ENCODE results near the gene MAGEA8.
"Not testable (repeated sequence)": the region's sequence is repeated elsewhere in the genome, so short reads cannot be mapped to it uniquely, and the experiment has no call there.

The MAGEA8 gene

GRCh38 chrX:149908308-149908707, 27.3 kb downstream of the MAGEA8 start:
- no peak for DNase-seq

DNA sequence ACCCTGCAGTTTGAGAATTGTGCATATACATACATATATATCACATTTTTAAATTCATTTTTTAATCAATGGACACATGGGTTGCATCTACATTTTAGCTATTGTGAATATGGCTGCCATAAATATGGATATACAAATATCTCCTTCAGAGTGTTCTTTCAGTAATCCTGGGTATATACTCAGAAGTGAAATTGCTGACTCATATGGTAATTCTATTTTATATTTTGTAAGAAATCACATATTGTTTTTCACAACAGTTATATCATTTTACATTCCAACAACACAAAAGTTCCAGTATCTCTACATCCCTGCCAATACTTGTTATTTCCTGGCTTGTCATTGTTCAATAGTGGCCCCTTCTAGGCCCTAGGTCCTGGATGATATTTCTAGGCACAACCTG, 27.7 kb downstream of the MAGEA8 start:
- no peak for DNase-seq

DNA sequence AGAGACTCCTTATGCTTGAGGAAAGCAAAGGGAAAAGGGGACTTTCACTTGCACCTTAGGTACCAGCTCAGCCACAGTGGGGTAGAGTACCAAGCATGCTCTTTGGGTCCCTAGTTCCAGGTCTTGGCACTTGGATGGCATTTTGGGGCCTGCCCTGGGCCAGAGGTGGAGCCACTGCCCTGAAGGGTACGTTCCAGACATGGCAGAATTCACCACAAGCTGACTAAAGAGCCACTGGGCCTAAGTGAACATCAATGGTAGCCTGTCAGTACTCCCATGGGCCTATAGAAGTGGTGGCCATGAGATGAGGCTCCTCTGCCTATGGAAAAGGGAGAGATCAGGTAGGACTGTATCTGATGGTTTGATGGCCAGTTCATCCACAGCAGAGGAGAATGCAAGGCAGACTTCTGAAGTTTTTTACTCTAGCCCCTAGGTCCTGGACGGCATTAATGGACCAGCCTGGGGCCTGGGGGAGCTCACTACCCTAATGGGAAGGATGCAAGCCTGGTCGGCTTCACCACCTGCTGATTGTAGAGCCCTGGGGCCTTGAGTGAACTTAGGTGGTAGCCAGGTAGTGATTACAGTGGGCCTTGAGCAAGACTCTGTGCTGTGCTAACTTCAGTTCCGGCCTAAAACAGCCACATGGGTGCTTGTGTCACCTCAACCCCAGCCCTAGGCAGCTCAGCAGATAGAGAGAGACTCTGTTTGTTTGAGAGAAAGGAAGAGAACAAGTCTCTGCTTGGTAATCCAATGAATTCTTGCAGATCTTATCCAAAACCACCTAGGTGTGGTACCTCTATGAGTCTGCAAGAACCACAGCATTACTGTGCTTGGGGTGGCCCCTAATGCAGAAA, 28.6 kb downstream of the MAGEA8 start:
- DNase-seq: peak; percentile 25 to 39

- DNase-seq: no peak
These were observed 29.3 kb downstream of the MAGEA8 start for GRCh38 chrX:149910178-149910695.

- DNase-seq: peak in 1 of 2 experiments; percentile 23
These were observed 35.9 kb downstream of the MAGEA8 start for GRCh38 chrX:149916745-149917392.

GRCh38 chrX:149923836-149924235, 42.9 kb downstream of the MAGEA8 start:
- DNase-seq: not testable (repeated sequence)

GRCh38 chrX:149924434-149924833, 43.5 kb downstream of the MAGEA8 start:
- DNase-seq: not testable (repeated sequence)

DNA sequence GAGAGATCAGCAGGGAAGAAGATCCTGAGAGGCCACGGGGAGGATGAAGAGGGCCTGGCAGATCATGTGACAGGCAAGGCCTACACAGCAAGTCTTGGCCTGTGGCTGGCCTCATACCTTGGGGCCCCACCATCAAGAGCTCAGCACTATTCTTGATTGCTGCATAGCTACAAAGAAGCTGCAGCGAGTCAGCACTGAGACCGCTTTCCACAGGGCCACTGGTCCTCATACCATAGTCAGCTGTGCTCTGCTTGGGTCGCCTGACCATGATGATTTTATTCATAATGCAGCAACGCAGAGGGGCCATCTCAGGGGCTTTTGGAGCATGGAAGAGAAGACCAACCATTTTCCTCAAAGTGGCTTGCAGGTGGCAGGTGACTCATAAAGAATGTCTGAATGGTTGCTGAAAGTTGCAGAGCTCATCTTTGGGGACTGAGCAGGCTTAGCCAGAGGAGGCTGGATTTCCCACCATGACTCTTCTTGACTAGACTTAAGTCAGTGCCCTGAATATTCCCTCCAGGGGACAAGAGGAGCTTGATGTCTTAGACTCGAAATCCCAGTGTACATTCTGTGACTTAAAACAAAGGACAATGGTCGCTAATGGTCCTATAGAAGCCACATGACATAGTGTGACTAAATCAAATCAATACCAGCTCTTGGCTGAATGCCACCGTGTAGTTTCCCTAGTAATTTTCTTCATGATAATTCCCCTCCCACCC, 46.4 kb downstream of the MAGEA8 start:
- not testable (repeated sequence) for DNase-seq

- DNase-seq: not testable (repeated sequence)
These were observed 46.9 kb downstream of the MAGEA8 start for GRCh38 chrX:149927964-149928258.

GRCh38 chrX:149928635-149929034, 47.7 kb downstream of the MAGEA8 start:
- not testable (repeated sequence) for DNase-seq

- not testable (repeated sequence) for DNase-seq
These were observed 48.4 kb downstream of the MAGEA8 start, which contains the start of gene HSFX4 for GRCh38 chrX:149929400-149929799. TSS of gene HSFX4 (plus strand) at chrX:149929573. CDS start at chrX:149929645, 72 bp downstream.

- not testable (repeated sequence) for DNase-seq
These were observed 50.4 kb downstream of the MAGEA8 start for GRCh38 chrX:149931355-149931754.

DNA sequence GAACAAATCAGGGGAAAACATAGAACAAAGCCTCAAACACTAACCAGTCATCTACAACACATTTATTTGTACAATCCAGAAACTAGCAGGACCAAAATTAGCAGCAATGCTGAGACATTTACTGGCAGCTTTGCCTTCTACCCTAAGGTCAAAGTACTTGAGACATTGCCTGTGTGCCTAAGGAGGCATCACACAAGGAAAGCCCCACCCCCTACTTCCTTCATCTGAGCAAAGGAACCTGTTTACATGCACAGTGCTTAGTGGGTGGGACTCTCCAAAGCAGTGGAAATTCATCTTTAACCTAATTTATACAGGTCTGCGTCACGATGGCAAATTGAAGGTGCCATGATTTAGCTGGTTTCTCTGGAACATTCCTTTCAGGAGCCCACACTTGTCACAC, 51.2 kb downstream of the MAGEA8 start:
- not testable (repeated sequence) for DNase-seq

GRCh38 chrX:149932970-149933369, 52.0 kb downstream of the MAGEA8 start:
- not testable (repeated sequence) for DNase-seq

DNA sequence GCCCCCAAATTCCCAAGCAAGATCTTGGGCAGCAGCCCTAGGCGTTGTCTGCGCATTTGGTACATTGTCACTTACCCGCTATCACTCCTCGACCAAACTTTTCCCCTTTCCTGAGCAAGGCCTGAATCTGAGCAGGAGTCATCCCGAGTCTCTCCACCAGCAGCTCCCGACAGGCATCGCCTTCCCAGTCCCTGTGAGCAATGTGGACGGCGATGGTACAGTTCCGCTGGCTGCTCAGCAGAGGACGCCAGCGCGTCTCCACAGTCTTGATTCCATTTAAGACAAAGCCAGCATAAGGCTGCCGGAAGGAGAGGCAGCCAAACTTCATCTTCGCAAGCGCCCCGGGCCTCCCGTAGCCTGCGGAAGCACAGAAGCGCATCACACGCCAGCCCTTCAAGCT, 52.6 kb downstream of the MAGEA8 start:
- DNase-seq: not testable (repeated sequence)

Data from activated T-cell treated with anti-CD3 and anti-CD28 coated beads, Interleukin-2, amount 50 U/mL, for 48 hours (primary cell).